AG04450 (cell line): Measurements from ENCODE around the gene FRMPD4. TPM values are rescaled to one million over a fixed set of nuclear protein-coding genes. Genes with fewer than 3 reads are reported as not detected.

ENCODE experiments used
- CTCF ChIA-PET: fragments of 300-600, 350-600 bp; formaldehyde crosslinking; extraction: SDS; loops from one replicate; lab custom pipeline; 2022; ENCODE audit warnings: antibody characterized with exemption, inconsistent platforms; lab: Charles Lee
- POLR2A ChIA-PET: fragments of 350-600 bp; formaldehyde crosslinking; extraction: SDS; loops from one replicate; lab custom pipeline; 2021; ENCODE audit warnings: antibody characterized with exemption, inconsistent platforms; lab: Yijun Ruan, JAX
- DNase-seq: peaks from one replicate; pipeline ENCODE4 v3.0.0-alpha.2; 2011; ENCODE audit warnings: low read depth, low spot score
- H3K27ac ChIP-seq: one replicate; pipeline ENCODE4 v1.5.1; 2012; ENCODE audit warnings: low read depth, low read length, control low read depth
- H3K27me3 ChIP-seq: one replicate; pipeline ENCODE4 v1.6.0; 2012; ENCODE audit warnings: low read length; ENCODE audit not compliant: control insufficient read depth, insufficient read depth
- H3K4me3 ChIP-seq: 2 replicates; pipeline ENCODE4 v1.5.1; 2011; ENCODE audit warnings: mild to moderate bottlenecking, low read depth, low read length, control low read depth
- H3K9me3 ChIP-seq: 2 replicates; pipeline ENCODE4 v1.5.1; 2012; ENCODE audit warnings: low read length; ENCODE audit not compliant: control insufficient read depth, insufficient read depth
- polyA plus RNA-seq: library from polyadenylated mRNA; depleted of rRNA; stranded (reverse); fragments of >200 nt; gene quantifications from 2 replicates; pipeline ENCODE4 v1.2.3, GENCODE V29; 2011
- TF ChIP-seq, protein P1 (sequence below): IDR thresholded peaks from 2 replicates; pipeline ENCODE4 v1.5.1; 2011; ENCODE audit warnings: low read depth, low read length, control low read depth, inconsistent platforms

FRMPD4 gene
- polyA plus RNA-seq, 1 experiment, result 2.7 TPM

DNA sequence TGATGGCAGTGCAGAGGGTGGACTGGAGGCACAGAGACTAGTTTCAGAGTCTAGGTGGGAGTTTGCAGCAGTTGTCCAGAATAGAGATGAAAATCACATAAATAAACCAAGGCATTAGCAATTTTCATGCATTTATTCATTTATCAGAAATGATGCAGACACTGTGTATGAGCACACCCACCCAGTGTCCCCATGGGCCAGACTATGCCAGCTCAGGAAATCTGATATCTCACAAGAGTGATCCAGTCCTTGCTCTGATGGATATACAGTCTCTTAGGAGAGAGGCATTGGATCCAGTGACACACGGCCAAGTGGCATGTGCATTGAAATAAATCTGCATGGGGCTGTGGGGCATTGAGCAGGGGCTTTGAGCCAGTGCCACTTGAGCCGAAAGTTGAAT is 228.2 kb downstream of the FRMPD4 start:
- TF ChIP-seq, protein P1, sequence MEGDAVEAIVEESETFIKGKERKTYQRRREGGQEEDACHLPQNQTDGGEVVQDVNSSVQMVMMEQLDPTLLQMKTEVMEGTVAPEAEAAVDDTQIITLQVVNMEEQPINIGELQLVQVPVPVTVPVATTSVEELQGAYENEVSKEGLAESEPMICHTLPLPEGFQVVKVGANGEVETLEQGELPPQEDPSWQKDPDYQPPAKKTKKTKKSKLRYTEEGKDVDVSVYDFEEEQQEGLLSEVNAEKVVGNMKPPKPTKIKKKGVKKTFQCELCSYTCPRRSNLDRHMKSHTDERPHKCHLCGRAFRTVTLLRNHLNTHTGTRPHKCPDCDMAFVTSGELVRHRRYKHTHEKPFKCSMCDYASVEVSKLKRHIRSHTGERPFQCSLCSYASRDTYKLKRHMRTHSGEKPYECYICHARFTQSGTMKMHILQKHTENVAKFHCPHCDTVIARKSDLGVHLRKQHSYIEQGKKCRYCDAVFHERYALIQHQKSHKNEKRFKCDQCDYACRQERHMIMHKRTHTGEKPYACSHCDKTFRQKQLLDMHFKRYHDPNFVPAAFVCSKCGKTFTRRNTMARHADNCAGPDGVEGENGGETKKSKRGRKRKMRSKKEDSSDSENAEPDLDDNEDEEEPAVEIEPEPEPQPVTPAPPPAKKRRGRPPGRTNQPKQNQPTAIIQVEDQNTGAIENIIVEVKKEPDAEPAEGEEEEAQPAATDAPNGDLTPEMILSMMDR, result no peak
- POLR2A ChIA-PET, result no interaction called here
- no peaks in the 10 kb centered on the region for H3K27me3 ChIP-seq
- H3K27ac ChIP-seq, result no peak overlapping the region
- CTCF ChIA-PET, result no interaction called here
- no peaks in the 10 kb centered on the region for H3K9me3 ChIP-seq
- H3K4me3 ChIP-seq, result no peak overlapping the region
- no peak for DNase-seq

- TF ChIP-seq, protein P1, result no peak
- Histone ChIP-seq H3K4me3 (no peak overlapping the region), H3K9me3 (no peaks in the 10 kb centered on the region), H3K27ac (no peak overlapping the region), H3K27me3 (no peaks in the 10 kb centered on the region)
- CTCF ChIA-PET, result no interaction called here
- POLR2A ChIA-PET, result no interaction called here
- DNase-seq, result no peak
Observed at GRCh38 chrX:12367254-12367653, 229.0 kb downstream of the FRMPD4 start.

GRCh38 chrX:12370497-12370986 is 232.3 kb downstream of the FRMPD4 start:
- Histone ChIP-seq H3K27me3 (no peaks in the 10 kb centered on the region), H3K4me3 (no peak overlapping the region), H3K27ac (peak overlapping the region; percentile 80), H3K9me3 (no peaks in the 10 kb centered on the region)
- DNase-seq, result peak; percentile 76
- TF ChIP-seq, protein P1, result no peak
- POLR2A ChIA-PET, result interaction anchor here (0.6 kb wide), 1 partner anchor 10 kb away, joined by 3 read pairs; no protein-coding TSS in a partner anchor
- CTCF ChIA-PET, result no interaction called here

DNA sequence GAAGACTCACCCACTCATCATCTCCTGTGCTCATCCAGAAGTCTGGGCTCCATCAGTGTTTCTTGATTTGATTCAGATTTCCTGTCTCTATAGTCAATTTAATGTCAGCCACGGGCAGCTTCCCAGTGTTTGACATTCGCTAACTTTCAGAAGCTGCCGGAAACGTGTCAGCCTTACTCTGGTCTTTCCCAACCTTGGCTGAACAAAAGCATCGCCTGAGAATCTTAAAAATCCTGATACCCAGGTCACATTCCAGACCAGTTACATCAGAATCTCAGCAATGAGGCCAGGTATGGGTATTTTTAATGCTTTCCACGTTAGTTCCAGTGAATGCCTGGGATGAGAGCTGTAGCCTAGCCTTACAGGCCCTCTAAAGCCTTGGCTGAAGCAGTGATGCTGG is 233.8 kb downstream of the FRMPD4 start:
- H3K27ac ChIP-seq, result peak overlapping the region; percentile 75

GRCh38 chrX:12374286-12374685 is 236.0 kb downstream of the FRMPD4 start:
- H3K9me3 ChIP-seq, result no peaks in the 10 kb centered on the region
- H3K27ac ChIP-seq, result no peak overlapping the region
- H3K4me3 ChIP-seq, result no peak overlapping the region
- POLR2A ChIA-PET, result no interaction called here
- no peak for DNase-seq
- TF ChIP-seq, protein P1, result no peak
- CTCF ChIA-PET, result interaction anchor here (1.0 kb wide), 1 partner anchor 9 kb away, joined by 4 read pairs; no protein-coding TSS in a partner anchor
- no peaks in the 10 kb centered on the region for H3K27me3 ChIP-seq

More for the DNA sequence above, 233.8 kb downstream of the FRMPD4 start:
- ChIA-PET POLR2A (interaction anchor here (1.0 kb wide), 1 partner anchor 31 kb away, joined by 3 read pairs; no protein-coding TSS in a partner anchor), CTCF (no interaction called here)
- no peaks in the 10 kb centered on the region for H3K27me3 ChIP-seq
- H3K9me3 ChIP-seq, result no peaks in the 10 kb centered on the region
- TF ChIP-seq, protein P1, result no peak
- DNase-seq, result peak; percentile 36
- no peak overlapping the region for H3K4me3 ChIP-seq
